Transverse colon (tissue), 4 donors: ENCODE results near the gene AMOTL1.

Source experiments
- POLR2A ChIP-seq: fragments of 450-650 bp; IDR thresholded peaks from one replicate; pipeline ENCODE4 v1.6.1; 2016; ENCODE audit warnings: antibody characterized with exemption, mild to moderate bottlenecking, moderate library complexity
- POLR2AphosphoS5 ChIP-seq, 3 donors: sonication (generic); formaldehyde crosslinking; IDR thresholded peaks; one replicate each; pipeline ENCODE4 v1.6.1; 2016; ENCODE audit warnings: antibody characterized with exemption in 3 of 3
- TF ChIP-seq, protein P1 (sequence below), 5 experiments: fragments of 200-600 bp in 3 of 5; fragments of 450-650 bp in 2 of 5; sonication (generic) in 3 of 5; IDR thresholded peaks; 1 replicate in 2 of 5; 2 replicates in 3 of 5; pipeline ENCODE4 v1.5.1; 2016 to 2017; ENCODE audit warnings: antibody characterized with exemption in 5 of 5, inconsistent platforms in 3 of 5, mild to moderate bottlenecking in 2 of 5, moderate library complexity in 1 of 5

- no peak for TF ChIP-seq POLR2AphosphoS5 (IDR thresholded peaks at IDR 0.05)
- TF ChIP-seq, protein P1, sequence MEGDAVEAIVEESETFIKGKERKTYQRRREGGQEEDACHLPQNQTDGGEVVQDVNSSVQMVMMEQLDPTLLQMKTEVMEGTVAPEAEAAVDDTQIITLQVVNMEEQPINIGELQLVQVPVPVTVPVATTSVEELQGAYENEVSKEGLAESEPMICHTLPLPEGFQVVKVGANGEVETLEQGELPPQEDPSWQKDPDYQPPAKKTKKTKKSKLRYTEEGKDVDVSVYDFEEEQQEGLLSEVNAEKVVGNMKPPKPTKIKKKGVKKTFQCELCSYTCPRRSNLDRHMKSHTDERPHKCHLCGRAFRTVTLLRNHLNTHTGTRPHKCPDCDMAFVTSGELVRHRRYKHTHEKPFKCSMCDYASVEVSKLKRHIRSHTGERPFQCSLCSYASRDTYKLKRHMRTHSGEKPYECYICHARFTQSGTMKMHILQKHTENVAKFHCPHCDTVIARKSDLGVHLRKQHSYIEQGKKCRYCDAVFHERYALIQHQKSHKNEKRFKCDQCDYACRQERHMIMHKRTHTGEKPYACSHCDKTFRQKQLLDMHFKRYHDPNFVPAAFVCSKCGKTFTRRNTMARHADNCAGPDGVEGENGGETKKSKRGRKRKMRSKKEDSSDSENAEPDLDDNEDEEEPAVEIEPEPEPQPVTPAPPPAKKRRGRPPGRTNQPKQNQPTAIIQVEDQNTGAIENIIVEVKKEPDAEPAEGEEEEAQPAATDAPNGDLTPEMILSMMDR (IDR thresholded peaks at IDR 0.05) = no peak
- no peak for TF ChIP-seq POLR2A
Observed at GRCh38 chr11:94885581-94885980, 117.4 kb downstream of the AMOTL1 start.
